Measurements from ENCODE around the gene PTGIR. TPM values are rescaled to one million over a fixed set of nuclear protein-coding genes. Genes with fewer than 3 reads are reported as not detected.

The PTGIR gene
- polyA plus RNA-seq, 1 donor (not counting 4 experiments of a cell fraction or from before 2014, with no cell fraction given): not detected

GRCh38 chr19:46668662-46669061 lies 43.8 kb upstream of the PTGIR start:
- H3K4me2 ChIP-seq (ENCODE audit: control insufficient read depth, extremely low read depth, insufficient read depth, low read depth, low read length): no peak overlapping the region
- dilution Hi-C loops (cut with MboI; ENCODE audit: extremely low pct_ligation_motif_present, low sequenced_read_pairs): no loop called here
- H3K27ac ChIP-seq (ENCODE audit: control insufficient read depth, insufficient read depth, low read length): no peak overlapping the region
- H3K9me3 ChIP-seq (ENCODE audit: control insufficient read depth, low read depth, low read length): no peaks in the 10 kb centered on the region
- H3K9me1 ChIP-seq (ENCODE audit: control insufficient read depth, extremely low read depth, insufficient read depth, low read length): no peaks in the 10 kb centered on the region
- DNase-seq (ENCODE audit: low read depth, low spot score) (no peak), FAIRE-seq (no peak)
- H4K20me1 ChIP-seq (ENCODE audit: control insufficient read depth, extremely low read depth, insufficient read depth, low read length): no peaks in the 10 kb centered on the region
- peaks cover 4 to 6% of the 10 kb centered on the region in 2 experiments for H3K36me3 ChIP-seq (ENCODE audit: control insufficient read depth in 2 of 2, extremely low read depth in 1 of 2, insufficient read depth in 2 of 2, low read length in 2 of 2)
- H3K4me3 ChIP-seq (ENCODE audit: control insufficient read depth in 2 of 3, extremely low read depth in 1 of 3, insufficient read depth in 2 of 3, low read depth in 1 of 3, low read length in 3 of 3): no peak overlapping the region
- no peak overlapping the region for H3K9ac ChIP-seq (ENCODE audit: control insufficient read depth, extremely low read depth, insufficient read depth, low read length)
- TF ChIP-seq CTCF (optimal IDR thresholded peaks at IDR 0.05 in 1 of 3, IDR thresholded peaks at IDR 0.05 in 1 of 3, conservative IDR thresholded peaks at IDR 0.05 in 1 of 3; ENCODE audit: extremely low read depth in 1 of 3, insufficient read depth in 2 of 3, low read length in 3 of 3): no peak
- TF ChIP-seq EZH2 (IDR thresholded peaks at IDR 0.05; ENCODE audit: low read length): no peak
- H2AFZ ChIP-seq (ENCODE audit: control insufficient read depth, low read length): no peak overlapping the region
- no peaks in the 10 kb centered on the region for H3K27me3 ChIP-seq (ENCODE audit: control insufficient read depth, extremely low read depth, insufficient read depth, low read length)
- H3K79me2 ChIP-seq (ENCODE audit: control insufficient read depth, insufficient read depth, low read length): no peaks in the 10 kb centered on the region
- H3K4me1 ChIP-seq (ENCODE audit: control insufficient read depth, extremely low read depth, insufficient read depth, low read length): no peaks in the 10 kb centered on the region

- TF ChIP-seq CTCF (optimal IDR thresholded peaks at IDR 0.05 in 1 of 3, IDR thresholded peaks at IDR 0.05 in 1 of 3, conservative IDR thresholded peaks at IDR 0.05 in 1 of 3; ENCODE audit: extremely low read depth in 1 of 3, insufficient read depth in 2 of 3, low read length in 3 of 3) (no peak), EZH2 (IDR thresholded peaks at IDR 0.05; ENCODE audit: low read length) (no peak)
- no peak overlapping the region for H3K27ac ChIP-seq (ENCODE audit: control insufficient read depth, insufficient read depth, low read length)
- H3K4me1 ChIP-seq (ENCODE audit: control insufficient read depth, extremely low read depth, insufficient read depth, low read length): peaks cover 8% of the 10 kb centered on the region
- DNase-seq (ENCODE audit: low read depth, low spot score) (no peak), FAIRE-seq (no peak)
- no peak overlapping the region for H3K4me3 ChIP-seq (ENCODE audit: control insufficient read depth in 2 of 3, extremely low read depth in 1 of 3, insufficient read depth in 2 of 3, low read depth in 1 of 3, low read length in 3 of 3)
- H2AFZ ChIP-seq (ENCODE audit: control insufficient read depth, low read length): no peak overlapping the region
- dilution Hi-C loops (cut with MboI; ENCODE audit: extremely low pct_ligation_motif_present, low sequenced_read_pairs): no loop called here
- H3K9ac ChIP-seq (ENCODE audit: control insufficient read depth, extremely low read depth, insufficient read depth, low read length): no peak overlapping the region
- peaks cover 7% of the 10 kb centered on the region for H3K27me3 ChIP-seq (ENCODE audit: control insufficient read depth, extremely low read depth, insufficient read depth, low read length)
- no peaks in the 10 kb centered on the region for H3K36me3 ChIP-seq (ENCODE audit: control insufficient read depth in 2 of 2, extremely low read depth in 1 of 2, insufficient read depth in 2 of 2, low read length in 2 of 2)
- no peak overlapping the region for H3K4me2 ChIP-seq (ENCODE audit: control insufficient read depth, extremely low read depth, insufficient read depth, low read depth, low read length)
- H3K9me3 ChIP-seq (ENCODE audit: control insufficient read depth, low read depth, low read length): no peaks in the 10 kb centered on the region
- no peaks in the 10 kb centered on the region for H3K79me2 ChIP-seq (ENCODE audit: control insufficient read depth, insufficient read depth, low read length)
- no peaks in the 10 kb centered on the region for H3K9me1 ChIP-seq (ENCODE audit: control insufficient read depth, extremely low read depth, insufficient read depth, low read length)
- no peaks in the 10 kb centered on the region for H4K20me1 ChIP-seq (ENCODE audit: control insufficient read depth, extremely low read depth, insufficient read depth, low read length)
Observed at GRCh38 chr19:46665072-46665471, 40.2 kb upstream of the PTGIR start.

Measured in keratinocyte (primary cell).